SU-DHL-6 (cell line): ENCODE measurements around the gene RASGRP2.

Source experiments
- H2AFZ ChIP-seq: fragments of 200-600 bp; sonication (generic); 2 replicates; pipeline ENCODE4 v1.6.1; 2014; ENCODE audit warnings: low read depth, mild to moderate bottlenecking, moderate library complexity, mixed read lengths, antibody characterized with exemption, low read length; ENCODE audit not compliant: severe bottlenecking
- H3F3A ChIP-seq: fragments of 200-600 bp; shearing (Covaris generic); 2 replicates; pipeline ENCODE4 v1.6.0; 2016; ENCODE audit warnings: antibody characterized with exemption, mild to moderate bottlenecking; ENCODE audit not compliant: insufficient read depth
- H3K27ac ChIP-seq: fragments of 200-600 bp; sonication (generic); 2 replicates; pipeline ENCODE4 v1.5.1; 2016; ENCODE audit warnings: low read depth, mild to moderate bottlenecking, low read length, moderate library complexity, mixed read lengths
- H3K27me3 ChIP-seq: fragments of 200-600 bp; sonication (generic), shearing (Covaris generic); 2 replicates; pipeline ENCODE4 v1.6.0; 2014; ENCODE audit warnings: mild to moderate bottlenecking, low read length
- H3K36me3 ChIP-seq: fragments of 200-600 bp; sonication (generic); 2 replicates; pipeline ENCODE4 v1.6.1; 2014; ENCODE audit warnings: mild to moderate bottlenecking, low read length, mixed read lengths
- H3K4me2 ChIP-seq: fragments of 300-600, 200-600 bp; shearing (Covaris generic), sonication (generic); 2 replicates; pipeline ENCODE4 v1.6.0; 2014; ENCODE audit warnings: low read length, low read depth, mild to moderate bottlenecking; ENCODE audit not compliant: poor library complexity, severe bottlenecking
- H3K4me3 ChIP-seq: fragments of 200-600 bp; sonication (generic); 2 replicates; pipeline ENCODE4 v1.5.1; 2014; ENCODE audit warnings: antibody characterized with exemption, low read length, mild to moderate bottlenecking, mixed read lengths; ENCODE audit not compliant: insufficient read depth, poor library complexity, severe bottlenecking
- H3K79me2 ChIP-seq: fragments of 200-600 bp; sonication (generic); 2 replicates; pipeline ENCODE4 v1.6.1; 2014; ENCODE audit warnings: mild to moderate bottlenecking, low read length, moderate library complexity; ENCODE audit not compliant: insufficient read depth
- H3K9ac ChIP-seq: fragments of 200-600 bp; sonication (generic); 2 replicates; pipeline ENCODE4 v1.7.0; 2014; ENCODE audit warnings: mild to moderate bottlenecking, low read length
- H3K9me2 ChIP-seq: fragments of 200-600 bp; sonication (generic); replicated peaks from 2 replicates; pipeline ENCODE4 v1.6.1; 2014; ENCODE audit warnings: low read length; ENCODE audit not compliant: insufficient read depth
- H3K9me3 ChIP-seq: fragments of 200-600 bp; sonication (generic); 2 replicates; pipeline ENCODE4 v1.6.1; 2014; ENCODE audit warnings: low read length, mixed read lengths; ENCODE audit not compliant: insufficient read depth
- H4K20me1 ChIP-seq: fragments of 200-600 bp; sonication (generic); 2 replicates; pipeline ENCODE4 v1.6.1; 2014; ENCODE audit warnings: low read depth, mild to moderate bottlenecking, antibody characterized with exemption, low read length, moderate library complexity, mixed read lengths
- EZH2phosphoT487 ChIP-seq: fragments of 200-600 bp; sonication (generic), shearing (Covaris generic); conservative IDR thresholded peaks from 2 replicates; pipeline ENCODE4 v1.6.1; 2018; ENCODE audit warnings: mild to moderate bottlenecking, antibody characterized with exemption, low read length, moderate library complexity, mixed read lengths
- TF ChIP-seq, protein P1 (sequence below): fragments of 200-600 bp; sonication (generic); IDR thresholded peaks from one replicate; pipeline ENCODE4 v1.5.1; 2017; ENCODE audit warnings: antibody characterized with exemption, mild to moderate bottlenecking, low read length, moderate library complexity; ENCODE audit not compliant: insufficient read depth, poor library complexity, severe bottlenecking

RASGRP2 gene

DNA sequence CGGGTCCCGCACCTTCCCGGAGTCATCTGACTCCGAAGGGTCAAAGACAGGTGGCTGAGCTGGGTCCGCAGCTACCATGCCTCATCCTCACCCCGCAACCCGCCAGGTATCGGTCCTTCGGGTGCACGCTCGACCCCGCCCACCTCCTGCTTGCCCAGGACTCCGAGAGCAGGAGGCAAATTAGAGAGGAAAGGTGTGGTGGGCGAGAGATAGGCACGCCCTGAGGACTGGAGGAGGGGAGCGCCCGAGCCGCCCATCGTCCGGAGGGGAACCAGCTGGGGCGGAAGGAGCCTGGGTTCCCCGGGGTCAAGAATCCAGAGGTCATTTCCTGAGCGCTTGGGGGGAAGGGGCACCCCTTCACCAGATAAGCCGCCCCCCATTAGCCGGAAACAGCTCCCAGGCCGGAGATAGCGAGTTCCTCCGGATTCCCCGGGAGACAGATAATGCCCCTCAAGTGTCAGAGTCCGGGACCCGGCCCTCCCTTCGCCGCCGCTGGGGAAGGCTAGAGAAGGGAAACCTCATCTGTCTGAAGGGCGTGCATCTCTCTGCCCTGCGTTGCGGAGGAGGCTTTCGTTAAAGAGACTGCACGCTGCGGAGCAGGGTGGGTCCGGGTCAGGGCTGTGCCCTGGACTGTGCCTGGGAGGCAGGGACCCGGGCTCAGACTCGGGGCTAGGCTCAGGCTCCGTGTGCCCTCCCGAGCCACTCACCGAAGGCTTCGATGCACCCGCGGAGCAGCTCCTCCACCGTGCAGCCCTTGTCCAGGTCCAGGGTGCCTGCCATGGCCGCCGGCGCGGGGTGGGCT is 1.7 kb downstream of the RASGRP2 start:
- H3K4me2 ChIP-seq = peak overlapping the region; percentile 26
- peaks cover 14% of the 10 kb centered on the region; the same call in 1 of the 2 replicates for H3F3A ChIP-seq
- H2AFZ ChIP-seq = no peak overlapping the region
- no peaks in the 10 kb centered on the region for H4K20me1 ChIP-seq
- no peaks in the 10 kb centered on the region for H3K36me3 ChIP-seq
- H3K9me2 ChIP-seq = no peaks in the 10 kb centered on the region
- TF ChIP-seq, protein P1, sequence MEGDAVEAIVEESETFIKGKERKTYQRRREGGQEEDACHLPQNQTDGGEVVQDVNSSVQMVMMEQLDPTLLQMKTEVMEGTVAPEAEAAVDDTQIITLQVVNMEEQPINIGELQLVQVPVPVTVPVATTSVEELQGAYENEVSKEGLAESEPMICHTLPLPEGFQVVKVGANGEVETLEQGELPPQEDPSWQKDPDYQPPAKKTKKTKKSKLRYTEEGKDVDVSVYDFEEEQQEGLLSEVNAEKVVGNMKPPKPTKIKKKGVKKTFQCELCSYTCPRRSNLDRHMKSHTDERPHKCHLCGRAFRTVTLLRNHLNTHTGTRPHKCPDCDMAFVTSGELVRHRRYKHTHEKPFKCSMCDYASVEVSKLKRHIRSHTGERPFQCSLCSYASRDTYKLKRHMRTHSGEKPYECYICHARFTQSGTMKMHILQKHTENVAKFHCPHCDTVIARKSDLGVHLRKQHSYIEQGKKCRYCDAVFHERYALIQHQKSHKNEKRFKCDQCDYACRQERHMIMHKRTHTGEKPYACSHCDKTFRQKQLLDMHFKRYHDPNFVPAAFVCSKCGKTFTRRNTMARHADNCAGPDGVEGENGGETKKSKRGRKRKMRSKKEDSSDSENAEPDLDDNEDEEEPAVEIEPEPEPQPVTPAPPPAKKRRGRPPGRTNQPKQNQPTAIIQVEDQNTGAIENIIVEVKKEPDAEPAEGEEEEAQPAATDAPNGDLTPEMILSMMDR = no peak
- no peak for TF ChIP-seq EZH2phosphoT487
- H3K4me3 ChIP-seq = no peak overlapping the region
- H3K9ac ChIP-seq = no peak overlapping the region
- H3K27ac ChIP-seq = no peak overlapping the region
- H3K27me3 ChIP-seq = no peaks in the 10 kb centered on the region
- no peaks in the 10 kb centered on the region for H3K9me3 ChIP-seq
- H3K79me2 ChIP-seq = no peaks in the 10 kb centered on the region

DNA sequence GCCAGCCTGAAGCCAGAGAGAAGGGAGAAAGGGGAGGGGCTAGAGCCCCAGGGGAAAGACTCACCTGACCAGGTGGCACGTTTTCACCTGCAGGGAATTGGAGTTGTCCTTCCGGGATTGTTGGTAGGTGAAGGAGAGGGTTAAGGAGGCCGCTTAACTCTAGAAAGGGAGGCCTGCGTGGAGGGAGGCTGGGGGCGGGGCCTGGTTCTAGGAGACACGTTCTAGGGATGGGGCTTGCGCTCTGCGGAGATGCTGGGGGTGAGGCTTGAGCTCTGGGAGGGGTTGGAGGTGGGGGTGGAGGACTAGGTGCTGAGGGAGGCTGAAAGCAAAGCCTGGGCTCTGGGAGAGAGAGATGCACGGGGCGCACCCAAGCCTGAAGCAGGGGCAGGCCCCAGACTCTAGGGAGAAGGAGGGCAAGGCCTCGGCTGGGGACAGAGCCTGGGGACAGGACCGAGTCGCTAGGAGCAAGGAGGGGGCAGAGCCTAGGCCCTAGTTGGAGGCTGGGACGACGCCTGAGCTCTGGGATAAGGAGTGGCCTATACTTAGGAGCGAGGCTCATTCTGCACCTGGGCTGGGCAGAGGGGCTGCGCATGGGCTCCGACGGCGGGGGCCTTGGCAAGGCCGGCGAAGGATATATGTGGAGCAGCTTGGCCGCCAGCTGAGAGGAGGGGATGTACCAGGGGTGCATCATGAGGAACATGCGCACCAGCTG is 2.4 kb downstream of the RASGRP2 start:
- TF ChIP-seq, protein P1 = no peak
- TF ChIP-seq EZH2phosphoT487 = no peak
- Histone ChIP-seq H3K4me3 (no peak overlapping the region), H3K79me2 (no peaks in the 10 kb centered on the region), H3K9ac (no peak overlapping the region), H3K27ac (no peak overlapping the region), H4K20me1 (no peaks in the 10 kb centered on the region), H3F3A (peaks cover 14% of the 10 kb centered on the region; the same call in 1 of the 2 replicates), H3K4me2 (no peak overlapping the region), H3K9me2 (no peaks in the 10 kb centered on the region), H2AFZ (no peak overlapping the region), H3K27me3 (no peaks in the 10 kb centered on the region), H3K9me3 (no peaks in the 10 kb centered on the region), H3K36me3 (no peaks in the 10 kb centered on the region)

DNA sequence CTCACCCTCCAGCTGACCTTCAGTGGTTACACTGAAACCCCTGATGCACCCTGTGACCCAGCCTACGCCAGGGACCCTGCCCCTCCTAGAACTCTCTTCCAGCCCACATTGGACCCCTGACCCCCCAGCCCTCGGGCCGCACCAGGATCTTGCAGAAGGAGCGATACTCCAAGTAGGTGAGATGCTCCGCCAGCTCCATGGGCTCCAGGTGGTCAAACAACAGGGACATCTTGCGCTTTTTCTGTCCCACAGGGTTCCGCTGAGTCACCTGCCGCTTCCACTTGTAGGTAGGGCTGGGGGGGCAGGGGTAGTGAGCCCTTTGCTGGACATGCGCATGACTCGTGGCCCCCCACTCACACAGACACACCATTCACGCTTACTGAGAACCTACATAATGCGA is 4.1 kb downstream of the RASGRP2 start:
- H3K79me2 ChIP-seq = no peaks in the 10 kb centered on the region
- H3K9me3 ChIP-seq = no peaks in the 10 kb centered on the region
- H3F3A ChIP-seq = peaks cover 7% of the 10 kb centered on the region; the same call in 1 of the 2 replicates
- no peaks in the 10 kb centered on the region for H3K27me3 ChIP-seq
- H3K9me2 ChIP-seq = no peaks in the 10 kb centered on the region
- H3K4me3 ChIP-seq = no peak overlapping the region
- H3K9ac ChIP-seq = no peak overlapping the region
- no peaks in the 10 kb centered on the region for H3K36me3 ChIP-seq
- no peaks in the 10 kb centered on the region for H4K20me1 ChIP-seq
- H2AFZ ChIP-seq = no peak overlapping the region
- TF ChIP-seq, protein P1 = no peak
- no peak for TF ChIP-seq EZH2phosphoT487
- H3K27ac ChIP-seq = no peak overlapping the region
- H3K4me2 ChIP-seq = no peak overlapping the region
